Measurements from ENCODE around the gene THSD4. TPM values are rescaled to one million over a fixed set of nuclear protein-coding genes. Genes with fewer than 3 reads are reported as not detected.
A peak's percentile ranks its signal among the peaks of the same experiment; 100 is the strongest.

Gene THSD4
- polyA plus RNA-seq, 1 experiment: 45.8 TPM

- H3K4me3 ChIP-seq (ENCODE audit: low read depth, low read length): no peak overlapping the region
- no peaks in the 10 kb centered on the region for H3K27me3 ChIP-seq (ENCODE audit: control insufficient read depth, insufficient read depth, low read length)
- no peak for DNase-seq (ENCODE audit: low read depth, low spot score)
- POLR2A ChIA-PET: no interaction called here
- no peak overlapping the region for H3K27ac ChIP-seq (ENCODE audit: low read depth, low read length)
- no peaks in the 10 kb centered on the region for H3K9me3 ChIP-seq (ENCODE audit: control insufficient read depth, insufficient read depth, low read length)
- TF ChIP-seq CTCF (IDR thresholded peaks at IDR 0.05; ENCODE audit: low read depth, low read length): no peak
- CTCF ChIA-PET: no interaction called here
Observed at GRCh38 chr15:71515375-71516186, 400.3 kb downstream of the THSD4 start.

- Histone ChIP-seq H3K27ac (ENCODE audit: low read depth, low read length) (no peak overlapping the region), H3K9me3 (ENCODE audit: control insufficient read depth, insufficient read depth, low read length) (no peaks in the 10 kb centered on the region), H3K27me3 (ENCODE audit: control insufficient read depth, insufficient read depth, low read length) (no peaks in the 10 kb centered on the region), H3K4me3 (ENCODE audit: low read depth, low read length) (no peak overlapping the region)
- ChIA-PET CTCF (interaction anchor here (0.5 to 1.0 kb wide), 2 partner anchors 31 to 32 kb away, joined by 3 to 4 read pairs; no protein-coding TSS in a partner anchor), POLR2A (no interaction called here)
- DNase-seq (ENCODE audit: low read depth, low spot score): no peak
- no peak for TF ChIP-seq CTCF (IDR thresholded peaks at IDR 0.05; ENCODE audit: low read depth, low read length)
Observed at GRCh38 chr15:71517751-71518150, 402.5 kb downstream of the THSD4 start.

- Histone ChIP-seq H3K27me3 (ENCODE audit: control insufficient read depth, insufficient read depth, low read length) (no peaks in the 10 kb centered on the region), H3K9me3 (ENCODE audit: control insufficient read depth, insufficient read depth, low read length) (no peaks in the 10 kb centered on the region), H3K4me3 (ENCODE audit: low read depth, low read length) (no peak overlapping the region), H3K27ac (ENCODE audit: low read depth, low read length) (no peak overlapping the region)
- no peak for DNase-seq (ENCODE audit: low read depth, low spot score)
- CTCF ChIA-PET: no interaction called here
- no peak for TF ChIP-seq CTCF (IDR thresholded peaks at IDR 0.05; ENCODE audit: low read depth, low read length)
- POLR2A ChIA-PET: no interaction called here
Observed at GRCh38 chr15:71518661-71519060, 403.4 kb downstream of the THSD4 start.

- ChIA-PET CTCF (interaction anchor here (0.9 kb wide), 1 partner anchor 217 kb away, joined by 10 read pairs; no protein-coding TSS in a partner anchor), POLR2A (interaction anchor here (0.8 kb wide), 1 partner anchor 17 kb away, joined by 5 read pairs; no protein-coding TSS in a partner anchor)
- Histone ChIP-seq H3K27ac (ENCODE audit: low read depth, low read length) (no peak overlapping the region), H3K4me3 (ENCODE audit: low read depth, low read length) (no peak overlapping the region), H3K27me3 (ENCODE audit: control insufficient read depth, insufficient read depth, low read length) (no peaks in the 10 kb centered on the region), H3K9me3 (ENCODE audit: control insufficient read depth, insufficient read depth, low read length) (no peaks in the 10 kb centered on the region)
- DNase-seq (ENCODE audit: low read depth, low spot score): peak; percentile 7
- TF ChIP-seq CTCF (IDR thresholded peaks at IDR 0.05; ENCODE audit: low read depth, low read length): no peak
Observed at GRCh38 chr15:71526060-71526820, 411.0 kb downstream of the THSD4 start.

- TF ChIP-seq CTCF (IDR thresholded peaks at IDR 0.05; ENCODE audit: low read depth, low read length): no peak
- Histone ChIP-seq H3K9me3 (ENCODE audit: control insufficient read depth, insufficient read depth, low read length) (no peaks in the 10 kb centered on the region), H3K27me3 (ENCODE audit: control insufficient read depth, insufficient read depth, low read length) (no peaks in the 10 kb centered on the region), H3K4me3 (ENCODE audit: low read depth, low read length) (no peak overlapping the region), H3K27ac (ENCODE audit: low read depth, low read length) (no peak overlapping the region)
- DNase-seq (ENCODE audit: low read depth, low spot score): no peak
- CTCF ChIA-PET: interaction anchor here (1.4 kb wide), 1 partner anchor 46 kb away, joined by 5 read pairs; no protein-coding TSS in a partner anchor
- POLR2A ChIA-PET: no interaction called here
Observed at GRCh38 chr15:71529361-71529760, 414.1 kb downstream of the THSD4 start.

Measured in AG04450 (cell line).